Measurements from ENCODE around the gene TNFSF18. TPM values are rescaled to one million over a fixed set of nuclear protein-coding genes. Genes with fewer than 3 reads are reported as not detected.
A peak's percentile ranks its signal among the peaks of the same experiment; 100 is the strongest.
"Not testable (repeated sequence)": the region's sequence is repeated elsewhere in the genome, so short reads cannot be mapped to it uniquely, and the experiment has no call there.

TNFSF18 gene
- 0.18 TPM for polyA plus RNA-seq
- long read RNA-seq, donor 1: 0 reads
- long read RNA-seq, donor 2: 0 reads
- long read RNA-seq, donor 3: 0 reads
- long read RNA-seq, donor 4: 0 reads
- long read RNA-seq, donor 5: 0 reads
- long read RNA-seq, donor 6, partial matches to known transcripts: 0 of 1 reads
- long read RNA-seq, donor 6, other reads (novel, unspliced or antisense): 0 of 1 reads
- long read RNA-seq, donor 7: 0 reads
- long read RNA-seq, donor 8: 0 reads
- long read RNA-seq, donor 9: 0 reads
- long read RNA-seq, donor 10: 0 reads
- long read RNA-seq, donor 11: 0 reads

- Histone ChIP-seq H3K36me3 (ENCODE audit: control insufficient read depth, insufficient read depth, low read length) (no peaks in the 10 kb centered on the region), H3K4me3 (ENCODE audit: low read length) (no peak within 1 kb of the TSS), H3K9me3 (ENCODE audit: control insufficient read depth, low read depth, low read length) (no peaks in the 10 kb centered on the region), H3K4me1 (ENCODE audit: control insufficient read depth, insufficient read depth, low read length) (no peaks in the 10 kb centered on the region), H3K27ac (ENCODE audit: low read length) (no peak within 1 kb of the TSS), H3K27me3 (ENCODE audit: control insufficient read depth, insufficient read depth, low read length) (no peaks in the 10 kb centered on the region)
- 63% methylated on average over 3 of the region's 4 CpGs for WGBS (ENCODE audit: insufficient coverage, low lambda C conversion rate)
- peak; percentile 2 to 6 for DNase-seq
Observed at GRCh38 chr1:173050865-173051264, at the start of gene TNFSF18. TSS of gene TNFSF18 (minus strand) at chr1:173050941. CDS start at chr1:173050896, 45 bp downstream.

- WGBS (ENCODE audit: insufficient coverage, low lambda C conversion rate): no CpG with 5 or more reads among the region's 2 CpGs
- Histone ChIP-seq H3K36me3 (ENCODE audit: control insufficient read depth, insufficient read depth, low read length) (no peaks in the 10 kb centered on the region), H3K27ac (ENCODE audit: low read length) (no peak overlapping the region), H3K9me3 (ENCODE audit: control insufficient read depth, low read depth, low read length) (peaks cover 6% of the 10 kb centered on the region), H3K4me3 (ENCODE audit: low read length) (no peak overlapping the region), H3K27me3 (ENCODE audit: control insufficient read depth, insufficient read depth, low read length) (no peaks in the 10 kb centered on the region), H3K4me1 (ENCODE audit: control insufficient read depth, insufficient read depth, low read length) (no peaks in the 10 kb centered on the region)
- DNase-seq: no peak
Observed at GRCh38 chr1:173099166-173099565, 48.4 kb upstream of the TNFSF18 start.

- no peaks in the 10 kb centered on the region for H3K4me1 ChIP-seq (ENCODE audit: control insufficient read depth, insufficient read depth, low read length)
- H3K27me3 ChIP-seq (ENCODE audit: control insufficient read depth, insufficient read depth, low read length): no peaks in the 10 kb centered on the region
- no peak overlapping the region for H3K4me3 ChIP-seq (ENCODE audit: low read length)
- no peaks in the 10 kb centered on the region for H3K9me3 ChIP-seq (ENCODE audit: control insufficient read depth, low read depth, low read length)
- DNase-seq: no peak
- no peaks in the 10 kb centered on the region for H3K36me3 ChIP-seq (ENCODE audit: control insufficient read depth, insufficient read depth, low read length)
- H3K27ac ChIP-seq (ENCODE audit: low read length): no peak overlapping the region
Observed at GRCh38 chr1:173098117-173098516, 47.4 kb upstream of the TNFSF18 start.

GRCh38 chr1:173097001-173097400 lies 46.3 kb upstream of the TNFSF18 start:
- DNase-seq: no peak
- no peaks in the 10 kb centered on the region for H3K4me1 ChIP-seq (ENCODE audit: control insufficient read depth, insufficient read depth, low read length)
- H3K36me3 ChIP-seq (ENCODE audit: control insufficient read depth, insufficient read depth, low read length): no peaks in the 10 kb centered on the region
- H3K9me3 ChIP-seq (ENCODE audit: control insufficient read depth, low read depth, low read length): no peaks in the 10 kb centered on the region
- no peaks in the 10 kb centered on the region for H3K27me3 ChIP-seq (ENCODE audit: control insufficient read depth, insufficient read depth, low read length)
- no peak overlapping the region for H3K4me3 ChIP-seq (ENCODE audit: low read length)
- WGBS (ENCODE audit: insufficient coverage, low lambda C conversion rate): no CpG with 5 or more reads among the region's 1 CpG
- no peak overlapping the region for H3K27ac ChIP-seq (ENCODE audit: low read length)

- 100% methylated on average over 1 of the region's 6 CpGs for WGBS (ENCODE audit: insufficient coverage, low lambda C conversion rate)
- Histone ChIP-seq H3K4me1 (ENCODE audit: control insufficient read depth, insufficient read depth, low read length) (no peaks in the 10 kb centered on the region), H3K27me3 (ENCODE audit: control insufficient read depth, insufficient read depth, low read length) (no peaks in the 10 kb centered on the region)
Observed at GRCh38 chr1:173095632-173096031, 44.9 kb upstream of the TNFSF18 start.

GRCh38 chr1:173094541-173094940 lies 43.8 kb upstream of the TNFSF18 start:
- Histone ChIP-seq H3K27me3 (ENCODE audit: control insufficient read depth, insufficient read depth, low read length) (no peaks in the 10 kb centered on the region), H3K4me1 (ENCODE audit: control insufficient read depth, insufficient read depth, low read length) (no peaks in the 10 kb centered on the region), H3K36me3 (ENCODE audit: control insufficient read depth, insufficient read depth, low read length) (no peaks in the 10 kb centered on the region), H3K4me3 (ENCODE audit: low read length) (no peak overlapping the region), H3K27ac (ENCODE audit: low read length) (no peak overlapping the region), H3K9me3 (ENCODE audit: control insufficient read depth, low read depth, low read length) (no peaks in the 10 kb centered on the region)
- DNase-seq: no peak
- WGBS (ENCODE audit: insufficient coverage, low lambda C conversion rate): 97% methylated on average over 4 of the region's 4 CpGs

More at GRCh38 chr1:173095632-173096031, 44.9 kb upstream of the TNFSF18 start:
- Histone ChIP-seq H3K4me3 (ENCODE audit: low read length) (no peak overlapping the region), H3K9me3 (ENCODE audit: control insufficient read depth, low read depth, low read length) (no peaks in the 10 kb centered on the region), H3K27ac (ENCODE audit: low read length) (no peak overlapping the region), H3K36me3 (ENCODE audit: control insufficient read depth, insufficient read depth, low read length) (no peaks in the 10 kb centered on the region)
- DNase-seq: no peak

GRCh38 chr1:173093691-173094445 lies 43.1 kb upstream of the TNFSF18 start:
- Histone ChIP-seq H3K4me1 (ENCODE audit: control insufficient read depth, insufficient read depth, low read length) (no peaks in the 10 kb centered on the region), H3K4me3 (ENCODE audit: low read length) (no peak overlapping the region), H3K36me3 (ENCODE audit: control insufficient read depth, insufficient read depth, low read length) (no peaks in the 10 kb centered on the region), H3K27me3 (ENCODE audit: control insufficient read depth, insufficient read depth, low read length) (no peaks in the 10 kb centered on the region), H3K27ac (ENCODE audit: low read length) (no peak overlapping the region), H3K9me3 (ENCODE audit: control insufficient read depth, low read depth, low read length) (no peaks in the 10 kb centered on the region)
- DNase-seq: no peak

- H3K4me3 ChIP-seq (ENCODE audit: low read length): no peak overlapping the region
- H3K27ac ChIP-seq (ENCODE audit: low read length): no peak overlapping the region
- no peaks in the 10 kb centered on the region for H3K36me3 ChIP-seq (ENCODE audit: control insufficient read depth, insufficient read depth, low read length)
- H3K4me1 ChIP-seq (ENCODE audit: control insufficient read depth, insufficient read depth, low read length): no peaks in the 10 kb centered on the region
- H3K27me3 ChIP-seq (ENCODE audit: control insufficient read depth, insufficient read depth, low read length): no peaks in the 10 kb centered on the region
- DNase-seq: no peak
- WGBS (ENCODE audit: insufficient coverage, low lambda C conversion rate): 88% methylated on average over 1 of the region's 6 CpGs
- no peaks in the 10 kb centered on the region for H3K9me3 ChIP-seq (ENCODE audit: control insufficient read depth, low read depth, low read length)
Observed at GRCh38 chr1:173084292-173084691, 33.6 kb upstream of the TNFSF18 start.

- no peak overlapping the region for H3K4me3 ChIP-seq (ENCODE audit: low read length)
- H3K27me3 ChIP-seq (ENCODE audit: control insufficient read depth, insufficient read depth, low read length): no peaks in the 10 kb centered on the region
- WGBS (ENCODE audit: insufficient coverage, low lambda C conversion rate): 100% methylated on average over 1 of the region's 1 CpG
- no peak overlapping the region for H3K27ac ChIP-seq (ENCODE audit: low read length)
- no peaks in the 10 kb centered on the region for H3K9me3 ChIP-seq (ENCODE audit: control insufficient read depth, low read depth, low read length)
- no peaks in the 10 kb centered on the region for H3K4me1 ChIP-seq (ENCODE audit: control insufficient read depth, insufficient read depth, low read length)
- no peak for DNase-seq
- H3K36me3 ChIP-seq (ENCODE audit: control insufficient read depth, insufficient read depth, low read length): no peaks in the 10 kb centered on the region
Observed at GRCh38 chr1:173082913-173083312, 32.2 kb upstream of the TNFSF18 start.

GRCh38 chr1:173074217-173074616 lies 23.5 kb upstream of the TNFSF18 start:
- H3K27me3 ChIP-seq (ENCODE audit: control insufficient read depth, insufficient read depth, low read length); H3K27ac ChIP-seq (ENCODE audit: low read length); DNase-seq; H3K4me1 ChIP-seq (ENCODE audit: control insufficient read depth, insufficient read depth, low read length); H3K4me3 ChIP-seq (ENCODE audit: low read length); H3K36me3 ChIP-seq (ENCODE audit: control insufficient read depth, insufficient read depth, low read length); H3K9me3 ChIP-seq (ENCODE audit: control insufficient read depth, low read depth, low read length): not testable (repeated sequence)
- WGBS (ENCODE audit: insufficient coverage, low lambda C conversion rate): no CpG with 5 or more reads among the region's 6 CpGs

- no peaks in the 10 kb centered on the region for H3K27me3 ChIP-seq (ENCODE audit: control insufficient read depth, insufficient read depth, low read length)
- H3K36me3 ChIP-seq (ENCODE audit: control insufficient read depth, insufficient read depth, low read length): no peaks in the 10 kb centered on the region
- DNase-seq: no peak
- H3K4me1 ChIP-seq (ENCODE audit: control insufficient read depth, insufficient read depth, low read length): no peaks in the 10 kb centered on the region
- H3K4me3 ChIP-seq (ENCODE audit: low read length): no peak overlapping the region
- no peak overlapping the region for H3K27ac ChIP-seq (ENCODE audit: low read length)
- H3K9me3 ChIP-seq (ENCODE audit: control insufficient read depth, low read depth, low read length): no peaks in the 10 kb centered on the region
- WGBS (ENCODE audit: insufficient coverage, low lambda C conversion rate): 86% methylated on average over 1 of the region's 3 CpGs
Observed at GRCh38 chr1:173064011-173064410, 13.3 kb upstream of the TNFSF18 start.
